ENCODE measurements around the gene CPM. TPM values are rescaled to one million over a fixed set of nuclear protein-coding genes. Genes with fewer than 3 reads are reported as not detected.
"Not testable (repeated sequence)": the region's sequence is repeated elsewhere in the genome, so short reads cannot be mapped to it uniquely, and the experiment has no call there.

Gene CPM
- total and polyA plus RNA-seq, 12 donors: 2.1 to 17.8 (median 5.4) TPM

- DNase-seq (no peak), ATAC-seq (no peak)
- TF ChIP-seq, protein P1, sequence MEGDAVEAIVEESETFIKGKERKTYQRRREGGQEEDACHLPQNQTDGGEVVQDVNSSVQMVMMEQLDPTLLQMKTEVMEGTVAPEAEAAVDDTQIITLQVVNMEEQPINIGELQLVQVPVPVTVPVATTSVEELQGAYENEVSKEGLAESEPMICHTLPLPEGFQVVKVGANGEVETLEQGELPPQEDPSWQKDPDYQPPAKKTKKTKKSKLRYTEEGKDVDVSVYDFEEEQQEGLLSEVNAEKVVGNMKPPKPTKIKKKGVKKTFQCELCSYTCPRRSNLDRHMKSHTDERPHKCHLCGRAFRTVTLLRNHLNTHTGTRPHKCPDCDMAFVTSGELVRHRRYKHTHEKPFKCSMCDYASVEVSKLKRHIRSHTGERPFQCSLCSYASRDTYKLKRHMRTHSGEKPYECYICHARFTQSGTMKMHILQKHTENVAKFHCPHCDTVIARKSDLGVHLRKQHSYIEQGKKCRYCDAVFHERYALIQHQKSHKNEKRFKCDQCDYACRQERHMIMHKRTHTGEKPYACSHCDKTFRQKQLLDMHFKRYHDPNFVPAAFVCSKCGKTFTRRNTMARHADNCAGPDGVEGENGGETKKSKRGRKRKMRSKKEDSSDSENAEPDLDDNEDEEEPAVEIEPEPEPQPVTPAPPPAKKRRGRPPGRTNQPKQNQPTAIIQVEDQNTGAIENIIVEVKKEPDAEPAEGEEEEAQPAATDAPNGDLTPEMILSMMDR (IDR thresholded peaks at IDR 0.05): no peak
- Histone ChIP-seq H3K36me3 (peaks cover 0 to 54% (median 22%) of the 10 kb centered on the region in 9 donors), H3K9me3 (no peaks in the 10 kb centered on the region), H3K27me3 (no peaks in the 10 kb centered on the region), H3K4me1 (peaks cover 3 to 63% (median 30%) of the 10 kb centered on the region in 9 donors), H3K4me3 (peak overlapping the region in 9 of 10 donors; percentile 78 to 98 (median 91)), H3K27ac (peak overlapping the region in 9 of 10 donors; percentile 95 to 100 (median 99))
- intact Hi-C loops (cut with DNase I): loop anchor here in 6 of 10 donors (5.0 to 10.0 kb wide), 7 partner anchors 52 to 475 kb away; partner anchors contain the start of genes SLC35E3 (in 4 of the 6), MDM1 (in 1 of the 6), NUP107 (in 1 of the 6) and RAP1B (in 1 of the 6)
- WGBS, 2 donors: 82% methylated on average over 12 of the region's 12 CpGs
Observed at GRCh38 chr12:68809190-68810026, 123.6 kb downstream of the CPM start.

GRCh38 chr12:68808388-68809189, 124.4 kb downstream of the CPM start:
- ATAC-seq (peak; percentile 71 to 85 (median 78)), DNase-seq (peak; percentile 65 to 79)
- H3K27me3 ChIP-seq: no peaks in the 10 kb centered on the region
- H3K36me3 ChIP-seq: peaks cover 0 to 46% (median 16%) of the 10 kb centered on the region in 9 donors
- H3K9me3 ChIP-seq: no peaks in the 10 kb centered on the region
- H3K4me3 ChIP-seq: peak overlapping the region; percentile 78 to 98 (median 92)
- H3K4me1 ChIP-seq: peaks cover 3 to 55% (median 30%) of the 10 kb centered on the region in 9 donors
- WGBS, 2 donors: 0 to 1% methylated on average over 61 of the region's 61 CpGs
- H3K27ac ChIP-seq: peak overlapping the region; percentile 95 to 100 (median 99)
- TF ChIP-seq, protein P1 (IDR thresholded peaks at IDR 0.05): peak in 3 of 9 donors; percentile 3 to 17 (median 3)
- intact Hi-C loops (cut with DNase I): loop anchor here in 6 of 10 donors (1.0 to 10.0 kb wide), 7 partner anchors 51 to 474 kb away; partner anchors contain the start of genes SLC35E3 (in 5 of the 6), MDM1 (in 1 of the 6), NUP107 (in 1 of the 6) and RAP1B (in 1 of the 6)

- Histone ChIP-seq H3K4me3 (peak within 1 kb of the TSS; percentile 78 to 98 (median 92)), H3K27me3 (no peaks in the 10 kb centered on the region), H3K9me3 (no peaks in the 10 kb centered on the region), H3K4me1 (peaks cover 3 to 47% (median 26%) of the 10 kb centered on the region in 9 donors), H3K27ac (peak within 1 kb of the TSS; percentile 95 to 100 (median 99)), H3K36me3 (peaks cover 0 to 38% (median 14%) of the 10 kb centered on the region in 9 donors)
- TF ChIP-seq, protein P1 (IDR thresholded peaks at IDR 0.05): peak; percentile 79 to 97 (median 90)
- WGBS, 2 donors: 0% methylated on average over 71 to 72 of the region's 72 CpGs
- DNase-seq: peak; percentile 93 to 97
- ATAC-seq: peak; percentile 96 to 99 (median 96)
- intact Hi-C loops (cut with DNase I): loop anchor here in 6 of 10 donors (1.0 to 10.0 kb wide), 7 partner anchors 50 to 473 kb away; partner anchors contain the start of genes SLC35E3 (in 5 of the 6), MDM1 (in 1 of the 6), NUP107 (in 1 of the 6) and RAP1B (in 1 of the 6)
Observed at GRCh38 chr12:68807576-68808387, 125.2 kb downstream of the CPM start, which contains the start of gene MDM2. TSS of gene MDM2 (plus strand) at chr12:68808177. CDS start at chr12:68808478, 301 bp downstream.

GRCh38 chr12:68807274-68807575, 125.7 kb downstream of the CPM start:
- ATAC-seq, H3K9me3 ChIP-seq, H3K27me3 ChIP-seq, DNase-seq: not testable (repeated sequence)
- H3K4me3 ChIP-seq: peak overlapping the region; percentile 78 to 98 (median 92)
- peaks cover 3 to 42% (median 21%) of the 10 kb centered on the region in 9 donors for H3K4me1 ChIP-seq
- peaks cover 0 to 33% (median 9%) of the 10 kb centered on the region in 9 donors for H3K36me3 ChIP-seq
- peak overlapping the region; percentile 95 to 100 (median 99) for H3K27ac ChIP-seq
- intact Hi-C loops (cut with DNase I): loop anchor here in 5 of 10 donors (5.0 to 10.0 kb wide), 6 partner anchors 50 to 472 kb away; partner anchors contain the start of genes SLC35E3 (in 4 of the 5), MDM1 (in 1 of the 5), NUP107 (in 1 of the 5) and RAP1B (in 1 of the 5)
- WGBS, 2 donors: 22 to 25% methylated on average over 10 of the region's 10 CpGs

All from heart right ventricle (tissue), 16 donors.